CD8-positive, alpha-beta memory T cell (primary cell): ENCODE results near the gene CPSF3. TPM values are rescaled to one million over a fixed set of nuclear protein-coding genes. Genes with fewer than 3 reads are reported as not detected.
A peak's percentile ranks its signal among the peaks of the same experiment; 100 is the strongest.

ENCODE experiments used
- CTCF ChIA-PET: fragments of 350-600 bp; sonication (Branson Sonifier 250); formaldehyde crosslinking; loops from one replicate; lab custom pipeline; 2021; ENCODE audit warnings: antibody characterized with exemption; lab: Charles Lee
- POLR2A ChIA-PET: fragments of 350-600 bp; sonication (Branson Sonifier 250); formaldehyde crosslinking; loops from one replicate; lab custom pipeline; 2021; ENCODE audit warnings: antibody characterized with exemption; lab: Charles Lee
- DNase-seq, 5 donors: peaks; one replicate each; pipeline versions ENCODE4 v3.0.0 to v3.0.0-alpha.2; 2020 to 2022; ENCODE audit warnings: mixed read lengths in 1 of 5
- H3K27ac ChIP-seq: one replicate; pipeline ENCODE4 v1.7.0; 2013; ENCODE audit warnings: low read depth, mild to moderate bottlenecking, low read length, moderate library complexity
- H3K27me3 ChIP-seq: 2 replicates; pipeline ENCODE4 v1.7.0; 2013; ENCODE audit warnings: low read length, mild to moderate bottlenecking; ENCODE audit not compliant: insufficient read depth, poor library complexity, severe bottlenecking
- H3K36me3 ChIP-seq: 2 replicates; pipeline ENCODE4 v1.7.0; 2013; ENCODE audit warnings: mild to moderate bottlenecking, low read length, moderate library complexity; ENCODE audit not compliant: insufficient read depth
- H3K4me1 ChIP-seq: 2 replicates; pipeline ENCODE4 v1.7.0; 2013; ENCODE audit warnings: mild to moderate bottlenecking, low read length, moderate library complexity; ENCODE audit not compliant: insufficient read depth
- H3K4me3 ChIP-seq: 2 replicates; pipeline ENCODE4 v1.7.0; 2013; ENCODE audit warnings: mild to moderate bottlenecking, low read length
- H3K9me3 ChIP-seq: 2 replicates; pipeline ENCODE4 v1.7.0; 2013; ENCODE audit warnings: mild to moderate bottlenecking, low read length
- H3K27ac Mint-ChIP-seq, 8 donors: one replicate each; pipeline ENCODE4 v1.8.0; 2020 to 2021; ENCODE audit warnings: mixed read lengths in 8 of 8, mild to moderate bottlenecking in 6 of 8, inconsistent platforms in 3 of 8, moderate library complexity in 3 of 8
- H3K27me3 Mint-ChIP-seq, 2 donors: one replicate each; pipeline ENCODE4 v1.8.0; 2020 to 2021; ENCODE audit warnings: mixed read lengths in 2 of 2, mild to moderate bottlenecking in 1 of 2, moderate library complexity in 1 of 2
- H3K36me3 Mint-ChIP-seq, 3 donors: one replicate each; pipeline ENCODE4 v1.8.0; 2020 to 2021; ENCODE audit warnings: mixed read lengths in 3 of 3, inconsistent platforms in 1 of 3, mild to moderate bottlenecking in 1 of 3
- H3K4me1 Mint-ChIP-seq, 3 donors: one replicate each; pipeline ENCODE4 v1.8.0; 2020 to 2021; ENCODE audit warnings: mixed read lengths in 3 of 3, inconsistent platforms in 1 of 3, mild to moderate bottlenecking in 1 of 3
- H3K4me3 Mint-ChIP-seq, 7 donors: one replicate each; pipeline ENCODE4 v1.8.0; 2020 to 2021; ENCODE audit warnings: mixed read lengths in 7 of 7, mild to moderate bottlenecking in 6 of 7, moderate library complexity in 4 of 7, inconsistent platforms in 2 of 7
- H3K9me3 Mint-ChIP-seq, 5 donors: one replicate each; pipeline ENCODE4 v1.8.0; 2020 to 2022; ENCODE audit warnings: mixed read lengths in 5 of 5, mild to moderate bottlenecking in 3 of 5, moderate library complexity in 2 of 5, inconsistent platforms in 1 of 5
- polyA plus RNA-seq: library from polyadenylated mRNA; unstranded; fragments of 300-500 nt; fragmentation: Illumina TruSeq; gene quantifications from one replicate; pipeline ENCODE4 v1.2.3, GENCODE V29; 2021
- total RNA-seq, 2 experiments: library from RNA; stranded (reverse); gene quantifications; one replicate each; pipeline ENCODE4 v1.2.3, GENCODE V29; 2021

Gene CPSF3
- total and polyA plus RNA-seq, 3 experiments from 2014 or later = 28.6 to 83.9 (median 79.0) TPM

DNA sequence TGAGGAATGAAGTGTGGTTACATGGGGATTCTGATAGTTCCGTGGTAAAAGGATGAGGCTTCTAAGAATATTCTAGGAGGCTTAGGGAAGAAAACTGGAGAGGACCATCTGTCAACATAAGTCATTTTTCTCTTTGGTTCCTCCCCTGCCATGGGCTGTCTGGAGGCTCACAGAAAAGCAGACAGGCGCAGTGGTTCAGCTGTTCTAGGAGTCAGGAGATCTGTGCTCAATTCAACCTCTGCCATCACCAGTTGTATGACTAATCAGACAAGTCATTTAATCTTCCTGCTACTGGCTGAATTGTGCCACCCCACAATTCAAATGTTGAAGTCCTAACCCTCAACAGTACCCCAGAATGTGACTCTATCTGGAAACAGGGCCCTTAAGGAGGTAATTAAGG, 95.8 kb downstream of the CPSF3 start:
- no peak overlapping the region for H3K4me3 ChIP-seq
- H3K9me3 ChIP-seq = no peaks in the 10 kb centered on the region
- peak overlapping the region in 1 of 8 donors; percentile 9 for H3K27ac Mint-ChIP-seq
- H3K4me1 Mint-ChIP-seq = no peaks in the 10 kb centered on the region
- H3K36me3 ChIP-seq = peaks cover 33% of the 10 kb centered on the region
- POLR2A ChIA-PET = no interaction called here
- no peaks in the 10 kb centered on the region for H3K9me3 Mint-ChIP-seq
- H3K27ac ChIP-seq = no peak overlapping the region
- no peaks in the 10 kb centered on the region for H3K27me3 Mint-ChIP-seq
- CTCF ChIA-PET = no interaction called here
- no peaks in the 10 kb centered on the region for H3K4me1 ChIP-seq
- H3K4me3 Mint-ChIP-seq = no peak overlapping the region
- H3K27me3 ChIP-seq = no peaks in the 10 kb centered on the region
- DNase-seq = no peak
- H3K36me3 Mint-ChIP-seq = peaks cover 18 to 74% (median 23%) of the 10 kb centered on the region in 3 donors

Other genes starting within 250 kb of the CPSF3 start
- under 1 TPM; 0.15 to 0.38 TPM for gene ASAP2, start 216.8 kb upstream of the CPSF3 start, total RNA-seq
- gene ASAP2, start 216.8 kb upstream of the CPSF3 start, polyA plus RNA-seq = not detected
- gene ITGB1BP1, start 126 bp upstream of the CPSF3 start, total RNA-seq = 100 to 1,000 TPM; 185 to 195 TPM
- 200 TPM for gene ITGB1BP1, start 126 bp upstream of the CPSF3 start, polyA plus RNA-seq
- 10 to 100 TPM; 76.9 to 79.1 TPM for gene IAH1, start 50.9 kb downstream of the CPSF3 start, total RNA-seq
- 81.0 TPM for gene IAH1, start 50.9 kb downstream of the CPSF3 start, polyA plus RNA-seq
- 10 to 100 TPM; 17.9 to 20.9 TPM for gene ADAM17, start 132.2 kb downstream of the CPSF3 start, total RNA-seq
- gene ADAM17, start 132.2 kb downstream of the CPSF3 start, polyA plus RNA-seq = 12.6 TPM
- gene YWHAQ, start 207.3 kb downstream of the CPSF3 start, total RNA-seq = 100 to 1,000 TPM; 560 to 565 TPM
- 358 TPM for gene YWHAQ, start 207.3 kb downstream of the CPSF3 start, polyA plus RNA-seq